GM21515 (cell line): ENCODE data around the gene GSAP.
A peak's percentile ranks its signal among the peaks of the same experiment; 100 is the strongest.

ENCODE experiments used
- ATAC-seq: cut with Tn5 transposase; IDR thresholded peaks from one replicate; pipeline ENCODE4 v1.9.1; 2021; ENCODE audit not compliant: unreplicated experiment

The GSAP gene

DNA sequence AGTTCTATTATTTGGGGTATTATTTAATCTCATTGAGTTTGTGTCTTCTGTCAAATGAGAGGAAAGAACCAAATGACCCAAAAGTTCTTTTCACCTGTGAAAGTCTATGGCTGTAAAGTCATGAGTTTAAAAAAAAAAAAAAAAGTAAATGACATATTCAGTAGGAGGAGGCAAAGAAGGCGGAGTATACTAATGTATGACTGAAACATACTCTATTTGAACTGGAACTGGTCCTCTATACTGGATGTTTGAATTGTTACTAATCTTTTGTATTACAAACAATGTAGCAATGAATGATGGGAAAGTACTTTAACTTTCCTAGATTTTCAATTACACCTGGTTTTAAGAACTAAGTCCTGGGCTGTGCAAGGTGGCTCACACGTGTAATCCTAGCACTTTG, 24.9 kb upstream of the GSAP start:
- no peak for ATAC-seq

DNA sequence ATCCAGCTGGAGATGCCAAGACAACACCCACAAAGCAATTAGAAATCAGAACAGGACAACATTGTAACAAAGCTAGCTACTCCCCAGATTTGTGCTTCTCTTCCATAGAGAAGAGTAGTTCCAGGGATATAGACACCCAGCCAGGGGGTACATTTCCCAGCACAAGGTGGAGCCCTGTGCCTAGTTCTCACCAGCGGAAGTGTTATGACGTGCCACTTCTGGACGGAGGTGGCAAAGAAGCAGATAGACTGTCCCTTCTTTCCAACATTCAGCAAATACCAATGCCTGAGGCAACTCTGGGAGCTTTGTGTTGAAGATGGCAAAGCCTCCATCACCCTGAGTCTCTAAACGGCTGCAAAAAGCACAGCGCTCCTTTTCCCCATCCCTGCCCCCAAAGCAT, 23.4 kb upstream of the GSAP start:
- no peak for ATAC-seq

DNA sequence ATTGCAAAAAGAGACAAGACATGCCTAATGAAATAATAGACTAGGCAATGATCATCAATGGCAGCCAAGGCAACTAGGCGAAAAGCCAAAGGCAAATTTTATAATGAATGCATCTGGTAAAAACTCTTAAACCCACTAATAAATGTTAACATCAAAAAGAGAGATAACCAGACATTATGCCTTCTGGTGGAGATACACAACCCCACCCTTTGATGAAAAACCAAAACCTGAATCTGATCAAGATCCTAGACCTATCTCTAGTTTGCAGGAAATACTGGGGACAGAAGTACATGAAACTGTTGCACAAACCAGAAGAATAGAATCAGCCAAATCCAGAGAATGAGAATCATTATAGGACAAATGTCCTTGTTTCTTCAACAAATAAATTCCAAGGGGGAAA, 22.0 kb upstream of the GSAP start:
- ATAC-seq = no peak

DNA sequence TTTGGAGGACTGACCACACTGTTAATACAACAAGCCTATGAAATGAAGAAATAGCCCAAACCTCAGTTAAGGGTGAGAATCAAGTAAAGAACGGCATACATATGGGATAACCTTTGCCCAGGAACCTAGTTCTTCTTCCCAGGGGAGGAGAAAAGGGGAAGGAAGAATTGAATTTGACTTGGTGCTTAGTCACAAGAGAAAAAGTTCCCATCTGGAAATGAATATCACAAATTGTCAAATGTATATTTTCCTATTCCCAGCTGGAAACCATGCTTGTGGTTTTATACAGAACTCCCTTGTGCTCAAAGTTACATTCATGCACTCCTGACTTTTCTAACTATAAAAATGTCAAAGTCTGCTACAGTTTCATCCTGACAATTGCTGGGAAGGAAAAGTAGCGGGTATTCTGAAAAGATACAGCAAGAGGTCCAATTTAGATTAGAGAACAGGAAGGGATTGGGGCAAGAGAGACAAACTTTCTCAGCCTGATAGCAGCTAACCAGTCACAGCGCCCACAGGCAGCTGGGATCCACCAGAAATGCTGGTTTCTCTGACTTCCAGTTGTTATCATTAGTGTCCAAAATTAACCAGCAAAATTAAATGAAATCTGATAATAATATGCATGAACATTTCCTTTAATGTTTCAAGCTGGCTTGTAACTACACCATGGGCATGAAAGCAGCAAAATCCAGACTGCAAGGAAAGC, 18.6 kb upstream of the GSAP start:
- ATAC-seq = no peak

DNA sequence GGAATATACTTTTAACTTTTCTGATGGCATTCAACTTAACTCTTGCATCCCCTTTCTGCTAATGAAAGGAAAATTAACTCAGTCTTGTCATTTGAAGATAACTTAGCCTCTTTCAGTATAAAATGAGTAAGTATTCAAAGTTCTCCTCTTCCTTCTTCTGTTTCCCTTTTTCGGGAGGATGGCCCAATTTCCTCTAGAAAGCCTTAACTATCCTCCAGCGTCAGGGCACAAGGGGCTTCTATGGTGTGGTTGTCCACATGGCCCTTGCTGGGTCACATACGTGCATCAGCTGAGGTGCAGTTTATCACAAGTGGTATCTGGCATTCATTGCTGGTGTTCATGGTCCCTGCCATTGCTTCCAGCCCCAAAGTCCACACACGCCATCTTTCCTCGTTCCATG, 17.8 kb upstream of the GSAP start:
- ATAC-seq = no peak

DNA sequence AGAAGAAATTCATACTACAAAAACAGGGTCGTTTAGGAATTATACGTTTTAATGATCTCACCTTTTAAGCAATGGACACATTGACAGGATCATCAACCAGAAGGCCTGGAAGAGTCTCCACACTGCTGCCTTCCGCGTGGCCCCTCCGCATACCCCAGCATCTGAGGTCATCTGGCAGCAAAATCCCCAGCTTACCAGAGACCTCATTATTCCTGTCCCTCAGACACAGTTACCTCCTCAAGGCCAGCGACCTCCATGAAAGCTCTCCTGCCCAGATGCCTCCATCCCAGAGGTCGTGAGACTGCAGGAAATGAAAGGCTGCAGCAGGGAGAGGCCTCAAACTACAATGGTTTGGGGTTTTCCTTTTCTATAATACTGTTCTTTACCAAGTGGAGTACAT, 14.8 kb upstream of the GSAP start:
- no peak for ATAC-seq

DNA sequence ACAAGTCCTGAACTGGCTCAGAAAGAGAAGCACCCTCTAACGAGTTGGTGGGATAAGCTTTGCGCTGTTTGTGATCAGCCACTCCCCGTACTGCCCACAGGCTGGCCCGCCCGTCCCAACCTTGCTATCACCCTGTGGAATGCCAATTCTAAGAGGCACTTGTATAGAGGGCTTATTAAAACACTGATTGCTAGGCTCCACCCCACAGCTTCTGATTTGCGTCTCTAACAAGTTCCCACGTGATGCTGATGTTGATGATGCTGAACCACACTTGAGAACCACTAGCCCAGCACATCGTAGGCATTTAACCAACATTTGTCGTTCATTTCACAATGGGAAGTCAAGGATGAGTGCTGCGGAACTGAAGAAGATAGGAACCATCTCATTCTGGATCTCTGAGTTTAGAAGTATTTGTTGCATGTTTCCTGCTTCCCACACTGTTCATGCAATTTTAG, 12.7 kb upstream of the GSAP start:
- no peak for ATAC-seq

DNA sequence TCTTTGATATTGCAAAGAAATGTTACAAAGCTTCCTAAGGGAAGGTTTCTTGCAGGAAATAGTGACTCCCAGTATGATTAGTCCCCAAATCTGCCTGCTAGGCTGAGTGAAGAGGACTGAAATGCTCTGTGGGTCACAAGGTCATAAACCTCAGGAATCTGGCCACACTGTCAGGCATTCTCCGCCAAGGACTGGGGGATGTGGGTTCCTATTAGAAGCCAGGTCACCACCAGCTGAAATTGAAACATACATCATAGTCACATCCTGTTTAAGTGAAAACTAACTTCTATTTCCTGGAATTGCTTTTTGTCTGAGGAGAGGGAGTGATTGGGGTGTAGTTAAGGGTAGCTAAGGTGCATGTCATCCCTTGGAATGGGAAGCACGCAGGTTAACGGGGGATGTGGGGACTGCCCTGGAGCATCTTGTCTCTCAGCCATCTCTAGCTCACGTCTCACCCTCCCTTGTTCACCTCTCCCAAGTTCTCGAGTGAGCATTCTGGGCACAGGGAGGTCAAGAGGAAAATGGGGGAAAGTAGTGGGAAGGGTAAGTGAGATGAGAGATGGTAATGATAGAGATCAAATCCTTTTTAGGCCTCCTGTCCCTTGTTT, 12.0 kb upstream of the GSAP start:
- no peak for ATAC-seq

DNA sequence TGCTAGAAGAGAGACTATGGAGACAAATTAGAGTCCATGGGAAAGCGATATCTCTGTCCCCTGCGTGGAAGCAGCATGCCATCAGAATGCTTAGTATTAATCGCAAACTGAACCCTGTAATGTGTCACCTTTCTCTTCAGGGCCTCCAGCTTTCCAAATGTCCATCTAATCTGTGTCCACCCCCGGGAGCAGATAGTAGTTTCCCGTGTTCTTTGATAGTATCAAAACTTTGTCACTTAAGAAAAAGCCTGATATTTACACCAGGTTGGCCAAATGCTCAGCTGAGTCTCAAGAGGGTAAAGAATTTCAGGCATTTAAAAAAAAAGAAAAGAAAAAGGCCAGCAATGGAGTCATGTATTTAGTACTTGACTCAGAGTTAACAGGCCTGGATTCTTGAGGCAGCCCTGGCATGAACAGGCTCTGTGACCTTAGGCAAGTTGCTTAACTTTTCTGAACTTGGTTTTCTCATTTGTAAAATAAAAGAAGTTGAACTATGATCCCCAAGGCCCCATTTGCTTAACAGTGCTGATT, 10.4 kb upstream of the GSAP start:
- no peak for ATAC-seq

DNA sequence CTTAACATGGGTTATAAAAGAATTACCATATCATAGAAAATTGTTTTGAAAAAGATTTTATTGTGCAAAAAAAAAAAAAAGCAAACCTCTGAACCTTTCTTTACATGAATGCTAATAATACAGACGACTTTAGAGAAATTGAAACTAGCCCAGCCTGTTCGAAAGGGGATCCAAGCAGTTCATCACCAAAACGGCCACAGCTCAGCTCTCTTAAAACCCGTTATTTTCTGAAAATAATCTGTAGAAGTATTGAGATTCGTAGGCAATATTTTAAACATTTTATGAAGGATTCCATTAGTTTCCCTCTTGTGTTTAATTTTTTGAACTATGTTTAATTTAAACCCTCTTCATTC, 9.9 kb upstream of the GSAP start:
- peak; percentile 60 for ATAC-seq

DNA sequence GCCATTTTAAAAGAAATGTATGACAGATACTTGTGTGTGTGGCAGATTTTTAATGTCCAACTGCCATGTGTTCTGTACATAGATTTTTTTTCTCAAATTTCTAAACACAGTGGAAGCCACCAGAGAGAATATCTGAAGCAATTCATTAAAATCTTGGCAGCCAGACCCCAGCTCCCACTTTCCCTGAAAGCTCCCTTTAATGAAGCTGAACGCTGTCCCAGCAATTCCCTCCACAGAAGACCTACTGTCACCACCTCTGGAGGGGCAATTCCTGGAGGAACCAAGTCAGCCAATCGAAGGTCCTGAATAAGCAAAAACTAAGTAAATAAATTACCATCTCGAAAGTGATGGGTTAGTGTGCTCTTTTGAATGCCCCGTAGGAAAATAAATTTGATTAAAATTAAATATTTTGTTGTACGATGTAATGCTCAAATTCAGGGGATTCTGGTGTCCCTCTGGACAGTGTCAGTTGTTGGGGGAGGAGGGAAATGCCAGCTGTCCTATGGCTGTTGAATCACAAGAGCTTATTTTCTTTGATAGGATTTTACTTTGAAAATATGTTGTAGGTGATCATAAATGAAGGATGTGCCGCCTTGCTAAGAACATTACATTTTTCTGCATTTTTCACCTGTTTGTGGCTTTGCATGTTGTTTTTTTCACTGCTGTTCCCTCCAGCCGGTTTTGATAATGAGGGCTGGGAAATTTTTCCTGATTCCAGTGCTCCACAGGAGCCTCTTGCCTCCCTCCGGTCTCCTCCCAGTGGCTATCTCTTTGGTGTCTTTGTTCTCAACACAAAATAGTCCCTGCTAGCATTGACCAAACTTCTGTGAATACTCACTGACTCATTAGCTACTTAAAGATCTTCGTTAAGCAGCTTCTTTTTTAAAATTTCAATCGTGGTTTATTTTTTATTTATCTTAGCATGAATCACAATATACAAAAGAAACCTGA, 9.2 kb upstream of the GSAP start:
- ATAC-seq = no peak

DNA sequence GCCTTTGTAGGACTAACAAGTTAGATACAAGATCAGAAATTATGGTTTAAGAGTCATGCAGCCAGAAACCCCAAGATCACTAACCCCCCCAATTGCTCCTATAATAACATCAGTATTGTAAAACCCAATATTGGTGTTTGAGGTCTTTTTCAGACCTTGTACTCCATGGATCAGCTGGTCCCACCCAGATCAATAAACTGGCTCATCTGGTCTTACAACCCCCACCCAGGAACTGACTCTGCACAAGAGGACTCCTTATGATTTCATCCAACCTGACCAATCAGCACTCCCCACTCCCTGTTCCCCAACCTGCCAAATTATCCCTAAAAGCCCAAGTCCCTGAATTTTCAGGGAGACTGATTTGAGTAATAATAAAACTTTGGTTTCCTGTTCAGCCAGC, 6.4 kb upstream of the GSAP start:
- no peak for ATAC-seq

DNA sequence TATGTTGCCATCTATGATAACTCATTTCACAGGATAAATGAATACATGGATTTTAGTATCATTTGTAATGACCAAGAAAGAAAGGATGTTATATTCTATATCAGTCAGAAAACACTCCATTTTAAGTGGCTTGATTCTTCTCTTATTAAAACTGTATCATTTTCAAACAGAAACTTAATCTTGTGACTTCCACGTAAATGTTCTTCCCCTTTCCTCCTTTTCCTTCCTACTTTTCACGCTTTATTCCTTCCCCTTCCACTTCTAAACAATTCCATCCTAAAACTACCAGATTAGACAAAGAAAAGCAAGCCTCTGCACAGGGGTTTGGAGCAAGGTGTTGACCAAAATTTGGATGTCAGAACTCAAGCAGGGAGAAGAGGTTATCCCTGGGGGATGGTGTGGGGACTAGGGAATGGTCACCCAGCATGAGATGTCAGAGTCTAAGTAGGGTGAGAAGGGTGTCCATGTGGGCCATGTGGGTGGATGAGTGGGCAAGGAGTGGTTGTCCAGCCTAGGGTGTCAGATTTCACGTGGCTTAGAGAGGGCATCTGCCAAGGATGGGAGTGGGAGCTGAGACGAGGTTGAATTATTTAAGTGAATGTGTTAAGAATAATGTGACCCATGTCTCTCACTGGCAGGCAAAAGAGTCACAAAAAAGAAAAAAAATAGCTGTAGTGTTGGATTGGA, 5.0 kb upstream of the GSAP start:
- ATAC-seq = no peak

DNA sequence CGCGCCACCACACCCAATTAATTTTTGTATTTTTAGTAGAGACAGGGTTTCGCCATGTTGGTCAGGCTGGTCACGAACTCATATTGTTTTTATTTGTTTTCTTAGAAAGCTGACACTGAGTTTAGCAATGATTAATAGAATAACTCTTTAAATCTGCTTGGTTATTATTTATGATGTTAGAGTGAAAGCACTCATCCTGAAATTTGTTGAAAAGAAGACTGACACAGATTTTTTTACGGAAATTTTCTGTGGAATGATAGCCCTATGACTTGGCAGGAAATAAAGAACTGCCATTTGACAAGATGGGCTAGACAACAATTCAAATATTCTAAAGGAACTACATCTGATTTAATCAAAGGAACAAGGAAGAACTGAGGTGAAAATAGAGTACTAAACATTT, 4.3 kb upstream of the GSAP start:
- no peak for ATAC-seq

DNA sequence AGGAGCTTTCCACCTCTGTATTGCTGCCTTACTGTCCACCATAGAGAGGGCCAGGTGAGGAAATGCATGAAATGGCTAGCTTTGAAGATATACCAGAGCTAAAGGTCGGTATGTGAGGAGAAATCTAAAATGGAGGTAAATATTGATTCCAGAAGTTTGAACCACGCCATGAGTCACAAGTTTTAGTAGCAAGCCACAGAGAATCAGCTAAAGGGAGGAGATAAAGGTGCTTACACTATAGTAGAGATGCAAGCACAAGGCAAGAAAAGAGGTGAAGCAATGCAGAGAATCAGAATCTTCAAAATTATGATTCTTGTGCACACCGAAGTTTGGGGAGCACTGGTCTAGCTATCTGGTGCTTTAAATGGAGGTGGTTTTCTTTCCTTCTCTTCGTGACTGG, 3.0 kb upstream of the GSAP start:
- no peak for ATAC-seq

DNA sequence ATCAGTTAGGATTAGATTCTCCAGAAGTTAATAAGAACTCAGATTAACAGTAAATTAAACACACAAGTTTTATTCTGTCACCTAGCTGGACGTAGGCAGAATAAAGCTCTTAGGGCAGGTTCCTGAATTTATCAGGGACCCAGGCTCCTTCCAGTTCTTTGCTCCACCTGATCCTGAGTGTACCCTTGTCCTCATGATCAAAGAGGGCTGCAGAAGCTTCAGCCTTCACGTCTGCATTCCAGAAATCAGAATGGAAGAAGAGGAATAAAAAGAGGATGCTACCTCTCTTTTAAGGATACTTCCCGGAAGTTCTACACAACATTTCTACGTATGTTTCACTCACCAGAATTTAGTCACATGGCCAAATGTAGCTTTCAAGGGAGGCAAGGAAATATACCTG, 1.7 kb upstream of the GSAP start:
- no peak for ATAC-seq

DNA sequence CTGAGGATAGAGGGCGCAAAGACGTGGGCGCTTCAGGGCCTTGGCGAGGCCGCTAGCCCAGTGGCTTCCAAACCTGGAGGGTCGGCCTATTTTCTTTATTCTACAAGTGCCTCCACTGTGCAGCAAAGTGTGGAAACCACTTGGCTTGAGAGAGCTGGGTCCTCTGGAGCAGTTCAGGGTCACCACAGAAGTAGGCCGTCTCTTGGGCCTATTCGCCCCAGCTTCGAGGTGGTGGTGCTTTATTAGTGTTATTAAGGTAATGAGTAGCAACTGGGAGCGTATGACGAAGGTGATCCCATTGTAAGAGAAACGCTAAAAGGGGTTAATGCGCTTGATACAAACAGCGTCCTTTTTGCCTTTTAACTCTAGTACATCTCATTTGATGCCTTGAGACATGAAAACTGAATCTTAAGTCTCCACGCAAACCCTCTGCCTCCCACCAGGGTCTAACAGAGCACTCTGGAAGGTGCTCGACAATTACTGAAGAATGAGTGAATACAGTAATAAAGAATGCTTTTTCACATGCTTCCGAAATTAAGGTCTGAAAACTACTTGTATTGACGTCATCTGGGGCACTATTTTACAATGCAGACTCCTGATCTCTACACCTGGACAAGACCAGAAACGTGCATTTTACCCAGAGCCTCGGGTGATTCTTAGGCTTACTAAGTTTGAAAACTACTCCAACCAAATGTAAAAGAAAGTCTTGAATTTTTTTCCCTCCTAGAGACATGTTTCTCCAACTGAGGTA, 647 bp upstream of the GSAP start:
- ATAC-seq = peak; percentile 21

DNA sequence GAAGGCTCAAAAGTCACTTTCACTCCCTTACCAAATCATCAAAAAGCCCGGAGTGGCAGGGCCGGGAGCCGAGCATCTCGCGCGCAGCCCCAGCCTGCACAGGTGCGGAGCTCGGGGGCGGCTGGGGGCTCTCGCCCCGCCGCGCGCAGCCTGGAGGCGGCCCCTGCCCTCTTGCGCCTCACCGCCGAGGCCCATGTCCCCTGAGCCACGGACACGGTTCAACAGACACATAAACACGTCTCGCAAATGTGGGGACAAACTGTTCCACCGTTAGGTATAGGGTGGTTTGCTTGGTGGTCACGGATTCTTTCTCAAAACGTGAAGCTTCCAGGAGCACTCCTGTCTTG, 700 bp downstream of the GSAP start:
- ATAC-seq = peak; percentile 41

DNA sequence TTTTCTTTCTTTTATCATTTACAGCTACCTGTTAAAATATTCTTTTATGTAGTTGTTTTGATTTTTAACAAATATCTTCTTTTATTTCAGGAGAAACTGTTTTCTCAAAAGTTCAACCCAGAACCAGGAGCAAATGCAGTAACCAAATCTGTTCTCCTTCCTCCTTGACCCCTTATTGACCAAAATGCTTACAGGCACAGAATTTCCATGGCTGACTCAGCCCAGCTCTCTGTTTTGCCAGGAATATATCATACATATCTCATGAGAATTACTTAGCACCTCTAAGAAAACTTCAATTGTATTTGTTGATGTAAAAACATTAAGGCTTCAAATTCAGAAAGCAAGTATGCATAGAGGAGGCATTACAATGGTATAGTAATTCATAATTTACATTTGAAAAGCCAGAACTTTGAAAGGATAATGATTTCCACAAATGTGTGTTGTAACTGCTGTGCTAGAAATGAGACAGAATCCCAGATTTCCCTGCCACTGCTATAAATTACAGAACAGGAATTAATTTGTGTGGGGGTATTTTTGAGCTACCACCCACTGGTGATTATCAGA, 2.2 kb downstream of the GSAP start:
- no peak for ATAC-seq

DNA sequence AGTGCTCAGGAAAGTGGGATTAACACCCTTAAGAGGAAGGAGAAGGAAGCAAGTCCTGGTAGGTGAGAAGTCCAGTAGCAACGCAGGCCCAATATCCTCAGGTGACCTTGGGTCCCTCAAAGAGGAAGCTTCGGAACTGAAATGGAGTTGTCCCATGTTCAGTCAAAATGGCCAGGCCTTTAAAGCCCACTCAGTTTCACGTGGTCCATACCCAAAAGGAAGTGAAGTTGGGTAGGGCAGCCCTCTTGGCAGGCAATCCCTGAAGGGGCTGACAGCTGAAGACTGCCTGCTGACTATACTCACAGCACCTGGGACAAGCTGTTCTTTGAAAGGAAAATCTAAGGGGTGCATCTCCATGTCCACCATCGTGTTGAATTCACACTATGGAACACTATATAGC, 3.0 kb downstream of the GSAP start:
- ATAC-seq = no peak
